ENCODE measurements around the gene NUP62. TPM values are rescaled to one million over a fixed set of nuclear protein-coding genes. Genes with fewer than 3 reads are reported as not detected.
A peak's percentile ranks its signal among the peaks of the same experiment; 100 is the strongest.

The NUP62 gene
- total and polyA plus RNA-seq, 4 donors = 16.2 to 45.9 (median 38.0) TPM

DNA sequence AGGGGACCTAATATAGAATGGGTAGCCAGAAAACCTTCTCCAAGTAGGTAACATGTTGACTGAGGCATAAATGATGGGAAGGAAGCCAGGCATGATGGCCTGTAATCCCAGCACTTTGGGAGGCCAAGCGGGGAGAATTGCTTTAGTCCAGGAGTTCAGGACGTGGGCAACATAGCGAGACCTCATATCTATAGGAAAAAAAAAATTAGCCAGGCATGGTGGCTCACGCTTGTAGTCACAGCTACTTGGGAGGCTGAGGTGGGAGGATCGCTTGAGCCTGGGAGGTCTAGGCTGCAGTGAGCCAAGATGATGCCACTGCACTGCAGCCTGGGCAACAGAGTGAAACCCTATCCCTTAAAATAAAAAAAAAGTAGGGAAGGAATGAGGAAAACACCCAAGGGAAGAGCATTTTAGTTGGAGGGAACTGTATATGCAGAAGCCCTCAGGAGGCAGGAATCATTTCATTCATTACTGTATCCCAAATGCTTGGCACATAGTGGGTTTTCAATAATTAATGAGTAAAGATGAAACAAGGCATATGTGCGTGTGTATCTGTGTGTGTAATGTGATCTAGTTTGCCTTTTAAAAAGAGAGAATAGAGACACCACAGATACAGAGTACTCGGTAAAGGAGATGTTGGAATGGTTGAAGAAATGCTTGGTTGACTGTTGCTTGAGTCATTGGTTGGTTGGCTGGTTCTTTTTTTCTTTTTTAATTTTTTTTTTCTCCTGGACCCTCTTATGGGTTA, 2.2 kb upstream of the NUP62 start:
- no peak for DNase-seq
- Histone ChIP-seq H3K9ac (ENCODE audit: insufficient read depth in 1 of 2, low read length in 2 of 2) (no peak overlapping the region), H3K4me1 (ENCODE audit: control insufficient read depth in 5 of 5, insufficient read depth in 5 of 5, low read length in 5 of 5) (peaks cover 0 to 16% (median 11%) of the 10 kb centered on the region in 5 donors), H3K9me3 (ENCODE audit: control insufficient read depth in 4 of 4, insufficient read depth in 3 of 4, low read length in 3 of 4) (no peaks in the 10 kb centered on the region), H3K27ac (ENCODE audit: low read depth in 1 of 2, low read length in 1 of 2) (no peak overlapping the region), H3K27me3 (ENCODE audit: control insufficient read depth in 3 of 3, insufficient read depth in 3 of 3, low read length in 2 of 3) (no peaks in the 10 kb centered on the region), H3K36me3 (ENCODE audit: control insufficient read depth in 4 of 4, insufficient read depth in 4 of 4, low read length in 4 of 4) (peaks cover 0 to 19% (median 10%) of the 10 kb centered on the region in 4 donors), H3K4me3 (no peak overlapping the region)
- no peak for ATAC-seq (ENCODE audit: insufficient read depth, low FRiP score)
- 97% methylated on average over 7 of the region's 7 CpGs for WGBS, 2 donors
- TF ChIP-seq, protein P1, sequence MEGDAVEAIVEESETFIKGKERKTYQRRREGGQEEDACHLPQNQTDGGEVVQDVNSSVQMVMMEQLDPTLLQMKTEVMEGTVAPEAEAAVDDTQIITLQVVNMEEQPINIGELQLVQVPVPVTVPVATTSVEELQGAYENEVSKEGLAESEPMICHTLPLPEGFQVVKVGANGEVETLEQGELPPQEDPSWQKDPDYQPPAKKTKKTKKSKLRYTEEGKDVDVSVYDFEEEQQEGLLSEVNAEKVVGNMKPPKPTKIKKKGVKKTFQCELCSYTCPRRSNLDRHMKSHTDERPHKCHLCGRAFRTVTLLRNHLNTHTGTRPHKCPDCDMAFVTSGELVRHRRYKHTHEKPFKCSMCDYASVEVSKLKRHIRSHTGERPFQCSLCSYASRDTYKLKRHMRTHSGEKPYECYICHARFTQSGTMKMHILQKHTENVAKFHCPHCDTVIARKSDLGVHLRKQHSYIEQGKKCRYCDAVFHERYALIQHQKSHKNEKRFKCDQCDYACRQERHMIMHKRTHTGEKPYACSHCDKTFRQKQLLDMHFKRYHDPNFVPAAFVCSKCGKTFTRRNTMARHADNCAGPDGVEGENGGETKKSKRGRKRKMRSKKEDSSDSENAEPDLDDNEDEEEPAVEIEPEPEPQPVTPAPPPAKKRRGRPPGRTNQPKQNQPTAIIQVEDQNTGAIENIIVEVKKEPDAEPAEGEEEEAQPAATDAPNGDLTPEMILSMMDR (IDR thresholded peaks at IDR 0.05; ENCODE audit: control extremely low read depth, extremely low read depth) = no peak

DNA sequence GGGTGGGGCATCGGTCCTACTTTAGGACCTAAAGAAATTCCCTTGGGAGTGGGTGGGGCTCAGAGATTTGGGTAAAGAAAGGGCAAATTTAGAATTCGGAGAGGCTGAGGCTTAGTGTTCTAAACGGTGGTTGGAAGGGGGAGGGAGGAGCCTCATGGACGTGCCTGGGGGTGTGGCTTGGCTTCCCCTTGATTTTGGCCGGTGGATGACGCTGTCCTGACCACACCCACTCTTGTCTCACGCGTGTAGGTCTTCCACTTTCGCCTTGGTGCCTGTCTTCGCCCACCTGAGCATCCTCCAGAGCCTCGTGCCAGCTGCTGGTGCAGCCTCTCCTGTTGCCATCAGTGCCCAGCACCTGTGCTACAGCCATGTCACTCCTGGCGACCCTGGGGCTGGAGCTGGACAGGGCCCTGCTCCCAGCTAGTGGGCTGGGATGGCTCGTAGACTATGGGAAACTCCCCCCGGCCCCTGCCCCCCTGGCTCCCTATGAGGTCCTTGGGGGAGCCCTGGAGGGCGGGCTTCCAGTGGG, 1.2 kb upstream of the NUP62 start:
- H3K27ac ChIP-seq (ENCODE audit: low read depth in 1 of 2, low read length in 1 of 2) = no peak overlapping the region

DNA sequence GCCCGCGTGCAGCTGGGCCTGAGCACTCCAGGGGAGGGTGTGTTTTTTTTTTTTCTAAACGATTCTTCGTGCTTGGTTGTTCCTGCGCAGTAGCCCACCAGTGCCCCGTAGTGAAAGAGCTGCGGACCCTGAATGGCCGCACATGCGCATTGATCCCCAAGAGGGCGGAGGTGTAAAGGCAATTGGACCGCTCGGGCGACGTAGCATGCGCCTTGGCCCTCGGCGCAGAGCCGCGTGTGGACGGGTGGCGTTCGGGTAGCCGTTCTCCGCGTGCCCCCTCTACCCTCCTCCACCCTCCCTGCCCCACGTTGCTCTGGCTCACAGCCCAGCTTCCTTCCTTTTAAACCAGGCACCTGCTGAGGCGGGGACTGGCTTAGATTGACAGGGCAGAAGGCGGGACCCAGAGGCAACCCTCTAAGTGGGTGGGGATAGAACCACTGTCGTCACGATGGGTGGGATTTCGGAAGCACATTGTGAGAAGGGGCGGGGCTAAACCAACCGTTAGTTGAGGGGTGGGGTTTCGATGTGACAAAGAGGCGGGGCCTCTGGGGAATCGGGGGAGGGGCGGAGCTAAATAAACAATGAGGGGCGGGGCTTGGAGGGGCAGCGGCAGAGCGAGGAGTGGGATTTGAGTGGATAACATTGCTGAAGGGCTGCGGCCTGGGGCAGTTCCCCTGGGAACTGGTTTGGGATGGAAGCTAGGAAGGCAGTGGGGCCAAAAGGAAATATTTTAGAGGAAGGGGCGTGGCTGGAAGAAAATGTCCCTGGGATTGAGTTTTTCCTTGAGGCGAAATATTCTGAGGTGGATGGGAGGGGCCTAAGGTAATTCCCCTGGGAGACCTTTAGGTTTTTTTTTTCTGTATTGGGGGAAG, 543 bp upstream of the NUP62 start:
- H3K36me3 ChIP-seq (ENCODE audit: control insufficient read depth in 4 of 4, insufficient read depth in 4 of 4, low read length in 4 of 4) = peaks cover 0 to 25% (median 12%) of the 10 kb centered on the region in 4 donors
- peak; percentile 85 for ATAC-seq (ENCODE audit: insufficient read depth, low FRiP score)
- no peaks in the 10 kb centered on the region for H3K9me3 ChIP-seq (ENCODE audit: control insufficient read depth in 4 of 4, insufficient read depth in 3 of 4, low read length in 3 of 4)
- WGBS, 2 donors = 3 to 5% methylated on average over 42 to 43 of the region's 43 CpGs
- DNase-seq = peak; percentile 93 to 96 (median 95)
- peak overlapping the region; percentile 93 for H3K4me3 ChIP-seq
- peak overlapping the region; percentile 88 to 90 for H3K27ac ChIP-seq (ENCODE audit: low read depth in 1 of 2, low read length in 1 of 2)
- H3K9ac ChIP-seq (ENCODE audit: insufficient read depth in 1 of 2, low read length in 2 of 2) = peak overlapping the region; percentile 4 to 33
- H3K27me3 ChIP-seq (ENCODE audit: control insufficient read depth in 3 of 3, insufficient read depth in 3 of 3, low read length in 2 of 3) = no peaks in the 10 kb centered on the region
- TF ChIP-seq, protein P1 (IDR thresholded peaks at IDR 0.05; ENCODE audit: control extremely low read depth, extremely low read depth) = no peak
- peaks cover 0 to 16% (median 11%) of the 10 kb centered on the region in 5 donors for H3K4me1 ChIP-seq (ENCODE audit: control insufficient read depth in 5 of 5, insufficient read depth in 5 of 5, low read length in 5 of 5)

More for the DNA sequence above, 1.2 kb upstream of the NUP62 start:
- H3K27me3 ChIP-seq (ENCODE audit: control insufficient read depth in 3 of 3, insufficient read depth in 3 of 3, low read length in 2 of 3) = no peaks in the 10 kb centered on the region
- peak in 2 of 3 donors; percentile 21 to 25 for DNase-seq
- no peak for ATAC-seq (ENCODE audit: insufficient read depth, low FRiP score)
- peaks cover 0 to 16% (median 11%) of the 10 kb centered on the region in 5 donors for H3K4me1 ChIP-seq (ENCODE audit: control insufficient read depth in 5 of 5, insufficient read depth in 5 of 5, low read length in 5 of 5)
- 65 to 71% methylated on average over 15 of the region's 15 CpGs for WGBS, 2 donors
- no peak overlapping the region for H3K4me3 ChIP-seq
- H3K9ac ChIP-seq (ENCODE audit: insufficient read depth in 1 of 2, low read length in 2 of 2) = no peak overlapping the region
- peaks cover 0 to 21% (median 11%) of the 10 kb centered on the region in 4 donors for H3K36me3 ChIP-seq (ENCODE audit: control insufficient read depth in 4 of 4, insufficient read depth in 4 of 4, low read length in 4 of 4)
- TF ChIP-seq, protein P1 (IDR thresholded peaks at IDR 0.05; ENCODE audit: control extremely low read depth, extremely low read depth) = no peak
- no peaks in the 10 kb centered on the region for H3K9me3 ChIP-seq (ENCODE audit: control insufficient read depth in 4 of 4, insufficient read depth in 3 of 4, low read length in 3 of 4)

All from lung (tissue), 12 donors.